Prostate gland (tissue), 2 donors: ENCODE measurements around the gene ENO3.
A peak's percentile ranks its signal among the peaks of the same experiment; 100 is the strongest.

ENCODE experiments used
- POLR2AphosphoS5 ChIP-seq: sonication (generic); formaldehyde crosslinking; IDR thresholded peaks from one replicate; pipeline ENCODE4 v1.6.1; 2017; ENCODE audit warnings: antibody characterized with exemption
- TF ChIP-seq, protein P1 (sequence below), 4 experiments: fragments of 200-600 bp in 2 of 4; fragments of 450-650 bp in 2 of 4; sonication (generic) in 2 of 4; IDR thresholded peaks; 1 replicate in 3 of 4; 2 replicates in 1 of 4; pipeline ENCODE4 v1.5.1; 2016 to 2019; ENCODE audit warnings: antibody characterized with exemption in 4 of 4, mild to moderate bottlenecking in 2 of 4, moderate library complexity in 2 of 4

DNA sequence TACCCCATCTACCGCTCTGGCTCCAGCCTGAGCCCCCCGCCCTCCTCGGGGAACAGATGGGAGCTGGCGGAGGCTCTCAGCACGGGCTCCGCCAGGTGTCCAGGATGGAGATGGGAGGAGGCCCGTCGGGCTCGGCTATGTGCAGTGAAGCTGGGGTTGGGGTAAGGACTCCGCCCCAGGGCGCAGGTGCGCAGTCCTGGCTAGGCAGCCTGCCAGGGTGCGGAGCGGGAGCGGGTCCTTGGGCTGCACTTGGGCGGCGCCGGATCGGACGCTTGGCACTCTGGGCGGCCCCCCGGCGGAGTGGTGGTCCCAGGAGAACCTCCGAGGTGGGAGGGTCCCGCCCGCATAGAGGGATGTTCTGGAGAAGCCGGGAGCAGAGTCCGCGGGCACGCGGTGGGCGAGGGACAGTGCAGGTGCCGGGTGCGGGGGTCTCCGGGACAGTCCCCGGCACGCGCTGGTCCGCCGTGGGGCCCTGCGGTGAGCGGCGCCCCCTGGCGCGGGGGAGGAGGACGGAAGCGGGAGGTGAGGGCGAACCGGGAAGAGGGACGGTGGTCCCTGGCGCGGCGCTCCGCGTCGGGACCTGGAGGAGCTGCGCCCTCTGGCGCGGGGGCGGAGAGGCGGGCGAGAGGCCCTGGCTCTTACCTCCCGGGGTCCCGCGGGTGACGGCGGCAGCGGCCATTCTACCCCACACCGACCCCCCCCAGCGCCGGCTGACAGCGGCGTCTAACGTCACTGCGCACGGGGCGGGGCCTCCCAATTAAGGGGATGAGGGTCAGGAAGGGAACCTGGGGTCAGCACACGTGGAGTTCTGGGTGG lies 36.2 kb downstream of the ENO3 start, which contains the start of gene CAMTA2:
- TF ChIP-seq, protein P1, sequence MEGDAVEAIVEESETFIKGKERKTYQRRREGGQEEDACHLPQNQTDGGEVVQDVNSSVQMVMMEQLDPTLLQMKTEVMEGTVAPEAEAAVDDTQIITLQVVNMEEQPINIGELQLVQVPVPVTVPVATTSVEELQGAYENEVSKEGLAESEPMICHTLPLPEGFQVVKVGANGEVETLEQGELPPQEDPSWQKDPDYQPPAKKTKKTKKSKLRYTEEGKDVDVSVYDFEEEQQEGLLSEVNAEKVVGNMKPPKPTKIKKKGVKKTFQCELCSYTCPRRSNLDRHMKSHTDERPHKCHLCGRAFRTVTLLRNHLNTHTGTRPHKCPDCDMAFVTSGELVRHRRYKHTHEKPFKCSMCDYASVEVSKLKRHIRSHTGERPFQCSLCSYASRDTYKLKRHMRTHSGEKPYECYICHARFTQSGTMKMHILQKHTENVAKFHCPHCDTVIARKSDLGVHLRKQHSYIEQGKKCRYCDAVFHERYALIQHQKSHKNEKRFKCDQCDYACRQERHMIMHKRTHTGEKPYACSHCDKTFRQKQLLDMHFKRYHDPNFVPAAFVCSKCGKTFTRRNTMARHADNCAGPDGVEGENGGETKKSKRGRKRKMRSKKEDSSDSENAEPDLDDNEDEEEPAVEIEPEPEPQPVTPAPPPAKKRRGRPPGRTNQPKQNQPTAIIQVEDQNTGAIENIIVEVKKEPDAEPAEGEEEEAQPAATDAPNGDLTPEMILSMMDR (IDR thresholded peaks at IDR 0.05) = peak; percentile 64 to 92 (median 76)
- TF ChIP-seq POLR2AphosphoS5 = peak; percentile 83
